Activated B cell treated with CpG ODN at 0.5 μM for 24 hours (primary cell): ENCODE data around the gene RBM10. TPM values are rescaled to one million over a fixed set of nuclear protein-coding genes. Genes with fewer than 3 reads are reported as not detected.

Experiments used
- ATAC-seq: fragments of 200-7000 bp; cut with Tn5 transposase; one replicate; pipeline ENCODE4 v1.10.0; 2021; ENCODE audit warnings: low read depth, mild to moderate bottlenecking, moderate library complexity
- CTCF ChIA-PET: fragments of 350-600 bp; sonication (Branson Sonifier 250); formaldehyde crosslinking; loops from one replicate; lab custom pipeline; 2021; ENCODE audit warnings: antibody characterized with exemption; lab: Charles Lee
- POLR2A ChIA-PET: fragments of 350-600 bp; sonication (Branson Sonifier 250); formaldehyde crosslinking; loops from one replicate; lab custom pipeline; 2021; ENCODE audit warnings: antibody characterized with exemption; lab: Charles Lee
- DNase-seq: peaks from one replicate; pipeline ENCODE4 v3.0.0; 2022
- H3K27ac Mint-ChIP-seq: one replicate; pipeline ENCODE4 v1.8.0; 2020; ENCODE audit warnings: mixed read lengths
- H3K27me3 Mint-ChIP-seq: one replicate; pipeline ENCODE4 v1.8.0; 2021; ENCODE audit warnings: mixed read lengths
- H3K36me3 Mint-ChIP-seq: one replicate; pipeline ENCODE4 v1.8.0; 2021; ENCODE audit warnings: low read depth, mixed read lengths
- H3K4me1 Mint-ChIP-seq: one replicate; pipeline ENCODE4 v1.8.0; 2021; ENCODE audit warnings: mixed read lengths
- H3K4me3 Mint-ChIP-seq: one replicate; pipeline ENCODE4 v1.8.0; 2020; ENCODE audit warnings: mild to moderate bottlenecking, mixed read lengths
- H3K9me3 Mint-ChIP-seq: one replicate; pipeline ENCODE4 v1.8.0; 2020; ENCODE audit warnings: mixed read lengths
- intact Hi-C: fragments of 100-400 bp; cut with micrococcal nuclease; formaldehyde crosslinking; loops from one replicate; pipeline ENCODE4 v1.15.1; 2024
- total RNA-seq: library from RNA; stranded (reverse); gene quantifications from 2 replicates; pipeline ENCODE4 v1.2.3, GENCODE V29; 2022
- TF ChIP-seq, protein P1 (sequence below): fragments of 200-600 bp; IDR thresholded peaks from one replicate; pipeline ENCODE4 v1.8.0; 2022; ENCODE audit warnings: antibody characterized with exemption, mild to moderate bottlenecking

The RBM10 gene
- total RNA-seq, 1 donor from 2014 or later = 55.6 TPM

- H3K27ac Mint-ChIP-seq = no peak overlapping the region
Measured at GRCh38 chrX:47156611-47157520, 11.8 kb downstream of the RBM10 start.

GRCh38 chrX:47158131-47158530 is 13.1 kb downstream of the RBM10 start:
- ATAC-seq (no peak), DNase-seq (no peak)
- Mint-ChIP-seq H3K4me3 (no peak overlapping the region), H3K27ac (no peak overlapping the region), H3K9me3 (no peaks in the 10 kb centered on the region), H3K36me3 (peaks cover 38% of the 10 kb centered on the region), H3K27me3 (no peaks in the 10 kb centered on the region), H3K4me1 (peaks cover 3% of the 10 kb centered on the region)
- ChIA-PET CTCF (no interaction called here), POLR2A (interaction anchor here (0.6 kb wide), 1 partner anchor 28 kb away, joined by 4 read pairs; no protein-coding TSS in a partner anchor)
- intact Hi-C loops = no loop called here
- TF ChIP-seq, protein P1, sequence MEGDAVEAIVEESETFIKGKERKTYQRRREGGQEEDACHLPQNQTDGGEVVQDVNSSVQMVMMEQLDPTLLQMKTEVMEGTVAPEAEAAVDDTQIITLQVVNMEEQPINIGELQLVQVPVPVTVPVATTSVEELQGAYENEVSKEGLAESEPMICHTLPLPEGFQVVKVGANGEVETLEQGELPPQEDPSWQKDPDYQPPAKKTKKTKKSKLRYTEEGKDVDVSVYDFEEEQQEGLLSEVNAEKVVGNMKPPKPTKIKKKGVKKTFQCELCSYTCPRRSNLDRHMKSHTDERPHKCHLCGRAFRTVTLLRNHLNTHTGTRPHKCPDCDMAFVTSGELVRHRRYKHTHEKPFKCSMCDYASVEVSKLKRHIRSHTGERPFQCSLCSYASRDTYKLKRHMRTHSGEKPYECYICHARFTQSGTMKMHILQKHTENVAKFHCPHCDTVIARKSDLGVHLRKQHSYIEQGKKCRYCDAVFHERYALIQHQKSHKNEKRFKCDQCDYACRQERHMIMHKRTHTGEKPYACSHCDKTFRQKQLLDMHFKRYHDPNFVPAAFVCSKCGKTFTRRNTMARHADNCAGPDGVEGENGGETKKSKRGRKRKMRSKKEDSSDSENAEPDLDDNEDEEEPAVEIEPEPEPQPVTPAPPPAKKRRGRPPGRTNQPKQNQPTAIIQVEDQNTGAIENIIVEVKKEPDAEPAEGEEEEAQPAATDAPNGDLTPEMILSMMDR = no peak

More at GRCh38 chrX:47156611-47157520, 11.8 kb downstream of the RBM10 start:
- H3K9me3 Mint-ChIP-seq = no peaks in the 10 kb centered on the region
- H3K4me1 Mint-ChIP-seq = peaks cover 3% of the 10 kb centered on the region
- DNase-seq = no peak
- H3K27me3 Mint-ChIP-seq = no peaks in the 10 kb centered on the region
- no peak overlapping the region for H3K4me3 Mint-ChIP-seq
- TF ChIP-seq, protein P1 = no peak
- intact Hi-C loops = no loop called here
- ChIA-PET CTCF (no interaction called here), POLR2A (no interaction called here)
- H3K36me3 Mint-ChIP-seq = peaks cover 36% of the 10 kb centered on the region
- no peak for ATAC-seq

GRCh38 chrX:47158781-47159180 is 13.8 kb downstream of the RBM10 start:
- TF ChIP-seq, protein P1 = no peak
- CTCF ChIA-PET = no interaction called here

DNA sequence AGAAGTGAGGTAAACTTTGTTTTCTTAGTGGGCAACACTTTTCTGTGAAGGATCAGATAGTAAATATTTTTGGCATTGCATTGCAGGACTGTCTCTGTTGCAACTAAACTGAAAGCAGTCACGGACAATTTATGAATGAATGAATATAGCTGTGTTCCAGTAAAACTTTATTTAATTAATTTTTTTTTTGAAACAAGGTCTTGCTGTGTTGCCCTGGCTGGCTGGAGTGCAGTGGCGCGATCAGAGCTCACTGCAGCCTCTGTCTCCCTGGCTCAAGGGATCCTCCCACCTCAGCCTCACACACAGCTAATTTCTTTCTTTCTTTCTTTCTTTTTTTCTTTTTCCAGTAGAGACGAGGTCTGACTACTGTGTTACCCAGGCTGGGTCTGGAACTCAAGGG is 15.8 kb downstream of the RBM10 start:
- POLR2A ChIA-PET = no interaction called here
- CTCF ChIA-PET = no interaction called here

More at GRCh38 chrX:47158781-47159180, 13.8 kb downstream of the RBM10 start:
- Mint-ChIP-seq H3K36me3 (peaks cover 37% of the 10 kb centered on the region), H3K4me1 (peaks cover 3% of the 10 kb centered on the region), H3K27me3 (no peaks in the 10 kb centered on the region), H3K27ac (no peak overlapping the region), H3K9me3 (no peaks in the 10 kb centered on the region), H3K4me3 (no peak overlapping the region)
- ATAC-seq (no peak), DNase-seq (no peak)
- intact Hi-C loops = no loop called here
- POLR2A ChIA-PET = interaction anchor here (0.6 kb wide), 1 partner anchor 29 kb away, joined by 4 read pairs; no protein-coding TSS in a partner anchor

More for the DNA sequence above, 15.8 kb downstream of the RBM10 start:
- H3K27ac Mint-ChIP-seq = no peak overlapping the region
- intact Hi-C loops = no loop called here
- H3K27me3 Mint-ChIP-seq = no peaks in the 10 kb centered on the region
- TF ChIP-seq, protein P1 = no peak
- DNase-seq = no peak
- H3K4me3 Mint-ChIP-seq = no peak overlapping the region
- H3K36me3 Mint-ChIP-seq = peaks cover 45% of the 10 kb centered on the region
- ATAC-seq = no peak
- H3K4me1 Mint-ChIP-seq = peaks cover 3% of the 10 kb centered on the region
- H3K9me3 Mint-ChIP-seq = no peaks in the 10 kb centered on the region
